Liver (tissue), 9 donors: ENCODE measurements around the gene TLCD1. TPM values are rescaled to one million over a fixed set of nuclear protein-coding genes. Genes with fewer than 3 reads are reported as not detected.

Experiments used
- DNase-seq: peaks from one replicate; pipeline ENCODE4 v3.0.0-alpha.2; 2017; ENCODE audit warnings: low spot score
- H3K27ac ChIP-seq, 2 donors: one replicate each; pipeline ENCODE4 v1.7.0; 2013; ENCODE audit warnings: inconsistent platforms in 2 of 2, low read length in 2 of 2, control low read depth in 1 of 2, low read depth in 1 of 2, mild to moderate bottlenecking in 1 of 2
- H3K27me3 ChIP-seq, 4 donors: one replicate each; pipeline versions ENCODE4 v1.6.1 to v1.7.0; 2013; ENCODE audit warnings: low read length in 3 of 4, inconsistent platforms in 1 of 4, mild to moderate bottlenecking in 1 of 4, moderate library complexity in 1 of 4; ENCODE audit not compliant: control insufficient read depth in 4 of 4, insufficient read depth in 4 of 4
- H3K36me3 ChIP-seq, 4 donors: one replicate each; pipeline versions ENCODE4 v1.6.1 to v1.7.0; 2013; ENCODE audit warnings: low read length in 3 of 4, mild to moderate bottlenecking in 3 of 4, low read depth in 1 of 4, moderate library complexity in 1 of 4; ENCODE audit not compliant: control insufficient read depth in 4 of 4, insufficient read depth in 3 of 4
- H3K4me1 ChIP-seq, 4 donors: one replicate each; pipeline versions ENCODE4 v1.6.1 to v1.7.0; 2013; ENCODE audit warnings: low read length in 3 of 4, mild to moderate bottlenecking in 3 of 4, moderate library complexity in 1 of 4; ENCODE audit not compliant: control insufficient read depth in 4 of 4, insufficient read depth in 4 of 4
- H3K4me3 ChIP-seq, 3 donors: one replicate each; pipeline versions ENCODE4 v1.6.1 to v1.7.0; 2013; ENCODE audit warnings: low read length in 3 of 3, control low read depth in 1 of 3, low read depth in 1 of 3, mild to moderate bottlenecking in 1 of 3
- H3K9ac ChIP-seq, 2 donors: one replicate each; pipeline ENCODE4 v1.7.0; 2013; ENCODE audit warnings: low read length in 2 of 2, mild to moderate bottlenecking in 2 of 2, moderate library complexity in 2 of 2, control low read depth in 1 of 2, low read depth in 1 of 2
- H3K9me3 ChIP-seq, 4 donors: one replicate each; pipeline versions ENCODE4 v1.6.1 to v1.7.0; 2013; ENCODE audit warnings: low read length in 3 of 4; ENCODE audit not compliant: control insufficient read depth in 4 of 4
- EGR1 ChIP-seq, 2 donors: IDR thresholded peaks; 2 replicates each; pipeline ENCODE4 v1.6.1; 2016 to 2018; ENCODE audit warnings: antibody characterized with exemption in 2 of 2, low read depth in 2 of 2
- FOXA1 ChIP-seq: IDR thresholded peaks from 2 replicates; pipeline ENCODE4 v1.6.1; 2016; ENCODE audit warnings: antibody characterized with exemption
- FOXA2 ChIP-seq: IDR thresholded peaks from 2 replicates; pipeline ENCODE4 v1.6.1; 2016; ENCODE audit warnings: antibody characterized with exemption
- GABPA ChIP-seq, 2 donors: IDR thresholded peaks in 1 of 2; conservative IDR thresholded peaks in 1 of 2; 2 replicates each; pipeline ENCODE4 v1.6.1; 2016; ENCODE audit warnings: antibody characterized with exemption in 2 of 2, mild to moderate bottlenecking in 1 of 2, moderate library complexity in 1 of 2
- HNF4A ChIP-seq, 2 donors: conservative IDR thresholded peaks; 2 replicates each; pipeline ENCODE4 v1.6.1; 2016; ENCODE audit warnings: antibody characterized with exemption in 2 of 2, mild to moderate bottlenecking in 2 of 2
- HNF4G ChIP-seq: IDR thresholded peaks from 2 replicates; pipeline ENCODE4 v1.6.1; 2016; ENCODE audit warnings: antibody characterized with exemption
- JUND ChIP-seq, 2 donors: IDR thresholded peaks; 2 replicates each; pipeline ENCODE4 v1.6.1; 2016; ENCODE audit warnings: antibody characterized with exemption in 2 of 2
- NR2F2 ChIP-seq: IDR thresholded peaks from 2 replicates; pipeline ENCODE4 v1.6.1; 2016; ENCODE audit warnings: antibody characterized with exemption
- RAD21 ChIP-seq, 2 donors: IDR thresholded peaks; 2 replicates each; pipeline ENCODE4 v1.6.1; 2016; ENCODE audit warnings: antibody characterized with exemption in 2 of 2, mild to moderate bottlenecking in 2 of 2
- RXRA ChIP-seq, 2 donors: IDR thresholded peaks; 2 replicates each; pipeline ENCODE4 v1.6.1; 2017 to 2018; ENCODE audit warnings: antibody characterized with exemption in 2 of 2, mild to moderate bottlenecking in 1 of 2
- SP1 ChIP-seq: IDR thresholded peaks from 2 replicates; pipeline ENCODE4 v1.6.1; 2018; ENCODE audit warnings: antibody characterized with exemption, mild to moderate bottlenecking
- TAF1 ChIP-seq: conservative IDR thresholded peaks from 2 replicates; pipeline ENCODE4 v1.6.1; 2016; ENCODE audit warnings: antibody characterized with exemption, mild to moderate bottlenecking
- YY1 ChIP-seq: IDR thresholded peaks from 2 replicates; pipeline ENCODE4 v1.6.1; 2016; ENCODE audit warnings: antibody characterized with exemption, mild to moderate bottlenecking
- WGBS: extraction: QIAGEN DNeasy Blood & Tissue Kit; methylation state at CpG from one replicate; pipeline ENCODE4 v1.1.7; 2013; 5-methylcytosine and 5-hydroxymethylcytosine counted together
- polyA plus RNA-seq, 2 donors: library from polyadenylated mRNA; stranded (reverse) in 1 of 2; unstranded in 1 of 2; fragments of 200-250 nt in 1 of 2; fragments of >200 nt in 1 of 2; fragmentation: Nextera tagmentation in 1 of 2; extraction: Ambion mirVana in 1 of 2; gene quantifications; one replicate each; pipeline versions ENCODE4 v1.2.1 to v1.2.3, GENCODE V29; 2013 to 2015
- total RNA-seq, 2 donors: library from RNA; depleted of rRNA; stranded (reverse); fragments of >200 nt; gene quantifications; one replicate each; pipeline ENCODE4 v1.2.3, GENCODE V29; 2014
- TF ChIP-seq, protein P1 (sequence below): IDR thresholded peaks from 2 replicates; pipeline ENCODE4 v1.6.1; 2016; ENCODE audit warnings: antibody characterized with exemption, mild to moderate bottlenecking
- TF ChIP-seq, protein P2 (sequence below): IDR thresholded peaks from 2 replicates; pipeline ENCODE4 v1.6.1; 2016; ENCODE audit warnings: antibody characterized with exemption
- TF ChIP-seq, protein P3 (sequence below): IDR thresholded peaks from 2 replicates; pipeline ENCODE4 v1.6.1; 2016; ENCODE audit warnings: antibody characterized with exemption
- TF ChIP-seq, protein P4 (sequence below): IDR thresholded peaks from 2 replicates; pipeline ENCODE4 v1.6.1; 2016; ENCODE audit warnings: antibody characterized with exemption
- donor health status: healthy.
- donor health status: healthy.
- donor health status: healthy.
- donor health status: healthy.
- donor health status: healthy.

The TLCD1 gene
- total and polyA plus RNA-seq, 4 donors = 4.4 to 8.8 (median 6.5) TPM

DNA sequence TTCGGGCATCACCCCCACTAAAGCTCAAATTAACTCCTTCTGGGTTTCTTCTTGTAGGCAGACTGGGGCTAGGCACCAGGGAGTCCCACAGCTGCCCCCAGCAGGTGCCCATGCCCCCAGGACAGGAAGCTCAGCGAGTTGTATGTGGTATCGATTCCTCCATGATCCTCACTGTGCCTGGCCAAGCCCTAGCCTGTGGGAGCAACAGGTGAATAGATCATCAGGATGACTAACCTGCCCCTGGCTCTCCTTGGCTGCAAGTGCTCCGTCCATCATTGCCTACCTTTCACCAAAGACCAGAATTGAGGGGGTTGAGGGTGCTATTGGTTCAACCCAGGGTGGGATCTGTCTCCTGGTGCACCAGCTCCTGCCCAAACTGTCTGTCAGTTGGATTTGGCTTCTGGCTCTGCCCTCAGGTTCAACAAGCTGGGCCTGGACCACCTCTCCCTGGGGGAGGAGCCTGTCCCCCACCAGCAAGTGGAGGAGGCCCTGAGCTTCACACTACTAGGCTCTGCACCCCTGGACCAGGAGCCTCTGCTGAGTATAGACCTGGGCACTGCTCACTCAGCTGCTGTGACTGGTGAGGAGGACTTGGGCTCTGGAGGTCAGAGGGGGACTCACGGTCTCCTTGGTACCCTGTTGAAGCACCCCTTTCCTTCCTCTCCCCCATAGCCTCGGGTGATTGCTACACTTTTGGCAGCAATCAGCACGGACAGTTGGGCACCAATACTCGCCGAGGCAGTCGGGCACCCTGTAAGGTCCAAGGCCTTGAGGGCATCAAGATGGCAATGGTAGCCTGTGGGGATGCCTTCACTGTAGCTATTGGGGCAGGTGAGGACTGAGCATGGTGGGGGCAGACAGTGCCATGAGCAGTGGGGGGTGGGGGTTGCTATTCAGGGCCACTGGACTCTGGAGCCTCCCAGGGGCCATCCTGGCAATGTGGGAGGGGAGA is 14.6 kb upstream of the TLCD1 start:
- Histone ChIP-seq H3K36me3 (no peaks in the 10 kb centered on the region), H3K27me3 (no peaks in the 10 kb centered on the region), H3K9ac (no peak overlapping the region), H3K27ac (no peak overlapping the region), H3K4me1 (peaks cover 4 to 13% (median 9%) of the 10 kb centered on the region in 4 donors), H3K4me3 (no peak overlapping the region), H3K9me3 (no peaks in the 10 kb centered on the region)
- TF ChIP-seq JUND (IDR thresholded peaks at IDR 0.05) (no peak), RXRA (IDR thresholded peaks at IDR 0.05) (no peak), FOXA2 (no peak), GABPA (IDR thresholded peaks at IDR 0.05 in 1 of 2, conservative IDR thresholded peaks at IDR 0.05 in 1 of 2) (no peak), NR2F2 (no peak), SP1 (no peak), EGR1 (IDR thresholded peaks at IDR 0.05; ENCODE audit: low read depth in 2 of 2) (no peak), FOXA1 (no peak), RAD21 (IDR thresholded peaks at IDR 0.05) (no peak)
- TF ChIP-seq, protein P1, sequence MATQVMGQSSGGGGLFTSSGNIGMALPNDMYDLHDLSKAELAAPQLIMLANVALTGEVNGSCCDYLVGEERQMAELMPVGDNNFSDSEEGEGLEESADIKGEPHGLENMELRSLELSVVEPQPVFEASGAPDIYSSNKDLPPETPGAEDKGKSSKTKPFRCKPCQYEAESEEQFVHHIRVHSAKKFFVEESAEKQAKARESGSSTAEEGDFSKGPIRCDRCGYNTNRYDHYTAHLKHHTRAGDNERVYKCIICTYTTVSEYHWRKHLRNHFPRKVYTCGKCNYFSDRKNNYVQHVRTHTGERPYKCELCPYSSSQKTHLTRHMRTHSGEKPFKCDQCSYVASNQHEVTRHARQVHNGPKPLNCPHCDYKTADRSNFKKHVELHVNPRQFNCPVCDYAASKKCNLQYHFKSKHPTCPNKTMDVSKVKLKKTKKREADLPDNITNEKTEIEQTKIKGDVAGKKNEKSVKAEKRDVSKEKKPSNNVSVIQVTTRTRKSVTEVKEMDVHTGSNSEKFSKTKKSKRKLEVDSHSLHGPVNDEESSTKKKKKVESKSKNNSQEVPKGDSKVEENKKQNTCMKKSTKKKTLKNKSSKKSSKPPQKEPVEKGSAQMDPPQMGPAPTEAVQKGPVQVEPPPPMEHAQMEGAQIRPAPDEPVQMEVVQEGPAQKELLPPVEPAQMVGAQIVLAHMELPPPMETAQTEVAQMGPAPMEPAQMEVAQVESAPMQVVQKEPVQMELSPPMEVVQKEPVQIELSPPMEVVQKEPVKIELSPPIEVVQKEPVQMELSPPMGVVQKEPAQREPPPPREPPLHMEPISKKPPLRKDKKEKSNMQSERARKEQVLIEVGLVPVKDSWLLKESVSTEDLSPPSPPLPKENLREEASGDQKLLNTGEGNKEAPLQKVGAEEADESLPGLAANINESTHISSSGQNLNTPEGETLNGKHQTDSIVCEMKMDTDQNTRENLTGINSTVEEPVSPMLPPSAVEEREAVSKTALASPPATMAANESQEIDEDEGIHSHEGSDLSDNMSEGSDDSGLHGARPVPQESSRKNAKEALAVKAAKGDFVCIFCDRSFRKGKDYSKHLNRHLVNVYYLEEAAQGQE = no peak
- TF ChIP-seq, protein P2, sequence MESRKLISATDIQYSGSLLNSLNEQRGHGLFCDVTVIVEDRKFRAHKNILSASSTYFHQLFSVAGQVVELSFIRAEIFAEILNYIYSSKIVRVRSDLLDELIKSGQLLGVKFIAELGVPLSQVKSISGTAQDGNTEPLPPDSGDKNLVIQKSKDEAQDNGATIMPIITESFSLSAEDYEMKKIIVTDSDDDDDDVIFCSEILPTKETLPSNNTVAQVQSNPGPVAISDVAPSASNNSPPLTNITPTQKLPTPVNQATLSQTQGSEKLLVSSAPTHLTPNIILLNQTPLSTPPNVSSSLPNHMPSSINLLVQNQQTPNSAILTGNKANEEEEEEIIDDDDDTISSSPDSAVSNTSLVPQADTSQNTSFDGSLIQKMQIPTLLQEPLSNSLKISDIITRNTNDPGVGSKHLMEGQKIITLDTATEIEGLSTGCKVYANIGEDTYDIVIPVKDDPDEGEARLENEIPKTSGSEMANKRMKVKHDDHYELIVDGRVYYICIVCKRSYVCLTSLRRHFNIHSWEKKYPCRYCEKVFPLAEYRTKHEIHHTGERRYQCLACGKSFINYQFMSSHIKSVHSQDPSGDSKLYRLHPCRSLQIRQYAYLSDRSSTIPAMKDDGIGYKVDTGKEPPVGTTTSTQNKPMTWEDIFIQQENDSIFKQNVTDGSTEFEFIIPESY = no peak
- TF ChIP-seq, protein P3, sequence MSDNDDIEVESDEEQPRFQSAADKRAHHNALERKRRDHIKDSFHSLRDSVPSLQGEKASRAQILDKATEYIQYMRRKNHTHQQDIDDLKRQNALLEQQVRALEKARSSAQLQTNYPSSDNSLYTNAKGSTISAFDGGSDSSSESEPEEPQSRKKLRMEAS = no peak
- TF ChIP-seq, protein P4, sequence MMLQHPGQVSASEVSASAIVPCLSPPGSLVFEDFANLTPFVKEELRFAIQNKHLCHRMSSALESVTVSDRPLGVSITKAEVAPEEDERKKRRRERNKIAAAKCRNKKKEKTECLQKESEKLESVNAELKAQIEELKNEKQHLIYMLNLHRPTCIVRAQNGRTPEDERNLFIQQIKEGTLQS = no peak
- no peak for DNase-seq
- 91% methylated on average over 10 of the region's 10 CpGs for WGBS

DNA sequence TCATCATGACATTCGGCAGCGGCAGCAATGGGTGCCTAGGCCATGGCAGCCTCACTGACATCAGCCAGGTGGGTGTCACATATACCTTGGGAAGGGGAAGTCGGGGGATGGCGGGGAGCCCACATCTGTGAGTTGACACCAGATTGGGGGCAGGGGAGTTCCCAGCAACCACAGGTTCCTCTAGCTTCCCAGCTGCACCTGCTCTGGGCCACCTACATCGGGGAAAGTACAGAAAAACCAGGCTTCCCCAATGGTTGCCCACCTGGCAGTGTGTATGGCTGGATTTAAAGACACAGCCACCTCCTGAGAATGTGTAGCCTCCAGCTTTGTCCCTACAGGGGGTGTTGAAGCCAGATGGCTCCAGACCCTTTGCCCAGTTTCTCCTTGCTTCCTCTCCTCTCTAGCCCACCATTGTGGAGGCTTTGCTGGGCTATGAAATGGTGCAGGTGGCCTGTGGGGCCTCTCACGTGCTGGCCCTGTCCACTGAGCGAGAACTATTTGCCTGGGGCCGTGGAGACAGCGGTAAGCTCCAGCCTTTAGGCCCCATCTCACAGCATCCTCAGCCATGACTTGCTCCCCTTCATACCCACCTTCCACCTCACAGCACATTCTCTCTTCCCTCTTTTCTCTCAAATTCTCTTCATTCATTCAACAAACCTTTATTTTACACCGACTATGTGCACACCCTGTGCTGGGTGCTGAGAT is 12.8 kb upstream of the TLCD1 start:
- WGBS = 91% methylated on average over 10 of the region's 10 CpGs
- Histone ChIP-seq H3K27ac (no peak overlapping the region), H3K4me3 (no peak overlapping the region), H3K4me1 (peaks cover 4 to 9% (median 7%) of the 10 kb centered on the region in 4 donors), H3K9me3 (no peaks in the 10 kb centered on the region), H3K36me3 (no peaks in the 10 kb centered on the region), H3K9ac (no peak overlapping the region), H3K27me3 (no peaks in the 10 kb centered on the region)
- no peak for DNase-seq
- no peak for TF ChIP-seq FOXA1
- TF ChIP-seq FOXA2 = no peak
- TF ChIP-seq RXRA (IDR thresholded peaks at IDR 0.05) = no peak
- TF ChIP-seq NR2F2 = no peak
- no peak for TF ChIP-seq SP1
- TF ChIP-seq, protein P4 = no peak
- no peak for TF ChIP-seq RAD21 (IDR thresholded peaks at IDR 0.05)
- no peak for TF ChIP-seq YY1
- no peak for TF ChIP-seq TAF1
- TF ChIP-seq, protein P2 = no peak
- no peak for TF ChIP-seq HNF4G
- no peak for TF ChIP-seq HNF4A (conservative IDR thresholded peaks at IDR 0.05)
- TF ChIP-seq, protein P1 = no peak
- TF ChIP-seq GABPA (IDR thresholded peaks at IDR 0.05 in 1 of 2, conservative IDR thresholded peaks at IDR 0.05 in 1 of 2) = no peak
